GM12873 (cell line): ENCODE results near the gene GPR39.

Experiments
- CTCF ChIP-seq: IDR thresholded peaks from 2 replicates; pipeline ENCODE4 v1.5.1; 2012; ENCODE audit warnings: low read depth, mild to moderate bottlenecking, moderate library complexity, low read length, control low read depth; ENCODE audit not compliant: insufficient read depth; ENCODE audit errors: missing control alignments

The GPR39 gene

GRCh38 chr2:132430895-132431294, 14.3 kb downstream of the GPR39 start:
- no peak for TF ChIP-seq CTCF

- TF ChIP-seq CTCF = no peak
These were observed 21.5 kb downstream of the GPR39 start for GRCh38 chr2:132437852-132438669.

- no peak for TF ChIP-seq CTCF
These were observed 22.1 kb downstream of the GPR39 start for GRCh38 chr2:132438691-132439090.

GRCh38 chr2:132439703-132440398, 23.2 kb downstream of the GPR39 start:
- TF ChIP-seq CTCF = no peak

GRCh38 chr2:132441051-132441450, 24.4 kb downstream of the GPR39 start:
- TF ChIP-seq CTCF = no peak

GRCh38 chr2:132442278-132442677, 25.7 kb downstream of the GPR39 start:
- TF ChIP-seq CTCF = no peak

GRCh38 chr2:132443106-132443505, 26.5 kb downstream of the GPR39 start:
- no peak for TF ChIP-seq CTCF
